ENCODE measurements around the gene TCF12. TPM values are rescaled to one million over a fixed set of nuclear protein-coding genes. Genes with fewer than 3 reads are reported as not detected.

Gene TCF12
- total and polyA plus RNA-seq, 2 of the 8 experiments (the other 6 are each of a cell fraction or from before 2014, with no cell fraction given) = 85.8 to 101 TPM

DNA sequence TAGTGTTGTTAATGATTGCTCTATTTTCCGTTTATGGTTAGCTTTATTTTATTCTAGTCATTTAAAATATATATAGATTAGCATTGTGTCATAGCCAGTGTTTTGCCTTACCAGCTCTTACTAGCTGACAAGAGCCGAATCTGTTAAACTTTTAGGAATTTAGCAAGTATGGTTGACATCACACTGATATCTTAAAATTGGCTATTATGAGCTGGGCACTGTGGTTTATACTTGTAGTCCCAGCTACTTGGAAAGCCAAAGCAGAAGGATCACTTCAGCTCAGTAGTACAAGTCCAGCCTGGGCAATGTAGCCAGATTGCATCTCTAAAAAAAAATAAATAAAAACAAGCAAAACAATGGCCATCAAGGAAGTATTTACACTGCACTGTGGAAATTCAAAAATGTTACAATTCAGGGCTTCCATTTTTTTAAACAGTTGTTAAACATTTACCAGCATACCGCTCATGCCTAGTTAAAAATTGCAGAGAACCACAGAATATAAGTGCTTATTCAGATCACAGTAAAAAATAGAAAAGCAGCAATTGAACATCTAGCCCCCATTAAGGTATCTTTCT lies 249.5 kb downstream of the TCF12 start (continued):
- TF ChIP-seq, protein P1, sequence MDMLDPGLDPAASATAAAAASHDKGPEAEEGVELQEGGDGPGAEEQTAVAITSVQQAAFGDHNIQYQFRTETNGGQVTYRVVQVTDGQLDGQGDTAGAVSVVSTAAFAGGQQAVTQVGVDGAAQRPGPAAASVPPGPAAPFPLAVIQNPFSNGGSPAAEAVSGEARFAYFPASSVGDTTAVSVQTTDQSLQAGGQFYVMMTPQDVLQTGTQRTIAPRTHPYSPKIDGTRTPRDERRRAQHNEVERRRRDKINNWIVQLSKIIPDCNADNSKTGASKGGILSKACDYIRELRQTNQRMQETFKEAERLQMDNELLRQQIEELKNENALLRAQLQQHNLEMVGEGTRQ (IDR thresholded peaks at IDR 0.05; ENCODE audit: low read length) = no peak
- TF ChIP-seq SIRT6 (IDR thresholded peaks at IDR 0.05; ENCODE audit: low read length) (no peak), CTBP2 (IDR thresholded peaks at IDR 0.05; ENCODE audit: borderline replicate concordance, insufficient read depth, insufficient read length, low read length) (no peak), SUZ12 (IDR thresholded peaks at IDR 0.05; ENCODE audit: low read length) (no peak)
